Stromal cell of bone marrow (primary cell): ENCODE results near the gene ORM2.

Experiments used
- DNase-seq: peaks from one replicate; pipeline ENCODE4 v3.0.0-alpha.2; 2012; ENCODE audit warnings: low read depth

The ORM2 gene

GRCh38 chr9:114371973-114372917, 42.6 kb downstream of the ORM2 start:
- no peak for DNase-seq

GRCh38 chr9:114372921-114373448, 43.3 kb downstream of the ORM2 start:
- no peak for DNase-seq

GRCh38 chr9:114373960-114374730, 44.5 kb downstream of the ORM2 start:
- DNase-seq = no peak

- DNase-seq = no peak
Measured at GRCh38 chr9:114374936-114375335, 45.3 kb downstream of the ORM2 start.

GRCh38 chr9:114375386-114376175, 45.9 kb downstream of the ORM2 start:
- DNase-seq = no peak

- no peak for DNase-seq
Measured at GRCh38 chr9:114376586-114377445, 47.1 kb downstream of the ORM2 start.

- no peak for DNase-seq
Measured at GRCh38 chr9:114378016-114378415, 48.3 kb downstream of the ORM2 start.

- no peak for DNase-seq
Measured at GRCh38 chr9:114378883-114379282, 49.2 kb downstream of the ORM2 start.
